ENCODE data around the gene GGN.
"Not testable (repeated sequence)": the region's sequence is repeated elsewhere in the genome, so short reads cannot be mapped to it uniquely, and the experiment has no call there.

Gene GGN

DNA sequence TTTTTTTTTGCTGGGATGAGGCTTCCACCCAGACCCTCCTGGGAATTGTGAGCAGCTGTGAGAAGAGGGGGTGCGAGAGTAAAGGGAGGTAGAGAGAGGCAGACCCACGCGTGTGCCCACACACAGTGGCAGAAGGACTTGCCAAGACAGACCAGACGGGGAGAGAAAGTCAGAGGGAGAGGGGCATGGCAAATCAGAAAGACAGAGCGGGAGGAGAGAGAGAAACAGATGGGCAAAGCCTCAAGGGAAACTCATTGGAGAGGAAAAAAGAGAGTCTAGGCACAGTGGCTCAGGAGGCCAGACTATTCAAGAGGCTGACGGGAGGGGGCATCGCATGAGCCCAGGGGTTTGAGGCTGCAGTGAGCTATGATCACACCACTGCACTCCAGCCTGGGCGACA is 35.2 kb downstream of the GGN start:
- TF ChIP-seq, protein P1, sequence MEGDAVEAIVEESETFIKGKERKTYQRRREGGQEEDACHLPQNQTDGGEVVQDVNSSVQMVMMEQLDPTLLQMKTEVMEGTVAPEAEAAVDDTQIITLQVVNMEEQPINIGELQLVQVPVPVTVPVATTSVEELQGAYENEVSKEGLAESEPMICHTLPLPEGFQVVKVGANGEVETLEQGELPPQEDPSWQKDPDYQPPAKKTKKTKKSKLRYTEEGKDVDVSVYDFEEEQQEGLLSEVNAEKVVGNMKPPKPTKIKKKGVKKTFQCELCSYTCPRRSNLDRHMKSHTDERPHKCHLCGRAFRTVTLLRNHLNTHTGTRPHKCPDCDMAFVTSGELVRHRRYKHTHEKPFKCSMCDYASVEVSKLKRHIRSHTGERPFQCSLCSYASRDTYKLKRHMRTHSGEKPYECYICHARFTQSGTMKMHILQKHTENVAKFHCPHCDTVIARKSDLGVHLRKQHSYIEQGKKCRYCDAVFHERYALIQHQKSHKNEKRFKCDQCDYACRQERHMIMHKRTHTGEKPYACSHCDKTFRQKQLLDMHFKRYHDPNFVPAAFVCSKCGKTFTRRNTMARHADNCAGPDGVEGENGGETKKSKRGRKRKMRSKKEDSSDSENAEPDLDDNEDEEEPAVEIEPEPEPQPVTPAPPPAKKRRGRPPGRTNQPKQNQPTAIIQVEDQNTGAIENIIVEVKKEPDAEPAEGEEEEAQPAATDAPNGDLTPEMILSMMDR (conservative IDR thresholded peaks at IDR 0.05; ENCODE audit: low read depth, low read length): no peak
- no peak for DNase-seq (ENCODE audit: low read depth)
- no peak overlapping the region for H3K4me3 ChIP-seq (ENCODE audit: low read depth, low read length)

DNA sequence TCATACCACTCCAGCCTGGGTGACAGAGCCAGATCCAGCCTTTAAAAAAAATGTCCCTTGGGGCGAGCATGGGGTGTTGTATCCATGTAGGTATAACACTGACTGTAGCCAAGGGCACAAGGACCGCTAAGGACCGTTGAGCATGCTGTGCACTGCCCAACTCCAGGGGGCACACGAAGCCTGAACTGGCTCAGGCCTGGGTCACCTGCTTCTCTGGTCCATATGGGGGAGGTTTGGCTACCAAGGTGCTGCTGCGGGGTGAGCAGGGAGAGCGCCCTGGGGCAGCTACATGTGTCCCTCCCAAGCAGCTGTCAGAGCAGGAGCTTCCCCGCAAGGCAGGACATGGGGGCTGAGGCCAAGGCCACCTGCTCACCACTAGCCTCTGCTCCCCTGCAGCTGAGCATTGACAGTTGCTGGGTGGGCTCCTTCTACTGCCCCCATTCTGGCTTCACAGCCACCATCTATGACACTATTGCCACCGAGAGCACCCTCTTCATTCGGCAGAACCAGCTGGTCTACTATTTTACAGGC is 35.9 kb downstream of the GGN start:
- DNase-seq (ENCODE audit: low read depth): no peak
- no peak overlapping the region for H3K4me3 ChIP-seq (ENCODE audit: low read depth, low read length)
- TF ChIP-seq, protein P1 (conservative IDR thresholded peaks at IDR 0.05; ENCODE audit: low read depth, low read length): no peak

DNA sequence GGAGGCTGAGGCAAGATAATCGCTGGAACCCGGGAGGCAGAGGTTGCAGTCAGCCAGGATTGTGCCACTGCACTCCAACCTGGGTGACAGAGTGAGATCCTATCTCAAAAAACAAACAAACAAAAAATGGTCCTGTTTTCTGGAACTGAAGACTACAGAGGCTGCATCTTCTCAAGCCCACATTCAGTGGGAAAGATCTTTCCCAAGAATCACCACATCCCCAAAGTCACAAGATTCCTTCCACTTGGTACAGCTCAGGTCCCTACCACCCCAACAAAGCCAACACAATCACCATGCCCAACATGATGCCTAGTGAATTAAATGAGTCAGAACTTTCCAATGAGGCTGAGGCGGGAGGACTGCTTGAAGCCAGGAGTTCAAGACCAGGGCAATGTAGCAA is 37.0 kb downstream of the GGN start:
- TF ChIP-seq, protein P1 (conservative IDR thresholded peaks at IDR 0.05; ENCODE audit: low read depth, low read length): no peak
- H3K4me3 ChIP-seq (ENCODE audit: low read depth, low read length): no peak overlapping the region
- DNase-seq (ENCODE audit: low read depth): no peak

DNA sequence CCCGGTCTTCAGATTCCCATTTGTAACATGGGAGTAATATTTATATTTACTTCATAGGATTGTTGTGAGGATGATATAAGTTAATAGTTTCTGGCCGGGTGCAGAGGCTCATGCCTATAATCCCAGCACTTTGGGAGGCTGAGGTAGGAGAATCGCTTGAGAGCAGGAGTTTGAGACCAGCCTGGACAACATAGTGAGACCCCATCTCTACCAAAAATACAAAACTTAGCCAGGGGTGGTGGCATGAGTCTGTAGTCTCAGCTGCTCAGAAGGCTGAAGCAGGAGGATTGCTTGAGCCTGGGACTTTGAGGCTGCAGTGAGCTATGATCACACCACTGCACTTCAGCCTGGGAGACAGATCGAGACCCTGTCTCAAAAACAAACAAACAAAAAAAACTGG is 41.0 kb downstream of the GGN start:
- no peak overlapping the region for H3K4me3 ChIP-seq (ENCODE audit: low read depth, low read length)
- TF ChIP-seq, protein P1 (conservative IDR thresholded peaks at IDR 0.05; ENCODE audit: low read depth, low read length): no peak
- DNase-seq (ENCODE audit: low read depth): no peak

DNA sequence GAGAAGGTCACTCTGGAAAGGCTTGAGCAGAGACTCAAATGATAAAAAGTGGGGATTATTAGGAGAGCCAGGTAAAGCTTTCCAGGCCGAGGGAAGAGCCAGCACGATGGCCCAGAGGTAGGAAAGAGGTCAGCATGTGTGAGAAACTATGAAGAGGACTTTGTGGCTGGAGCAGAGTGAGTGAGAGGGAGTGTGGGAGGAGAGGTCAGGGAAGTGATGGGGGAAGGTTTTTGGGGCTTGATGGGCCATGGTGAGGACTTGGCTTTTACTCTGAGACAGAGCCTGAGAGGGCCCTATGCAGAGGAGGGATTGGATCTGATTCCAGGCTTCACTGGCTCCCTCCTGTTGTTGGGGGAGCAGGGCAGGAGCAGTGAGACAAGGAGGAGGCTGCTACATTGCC is 46.9 kb downstream of the GGN start:
- DNase-seq (ENCODE audit: low read depth): no peak
- no peak overlapping the region for H3K4me3 ChIP-seq (ENCODE audit: low read depth, low read length)
- TF ChIP-seq, protein P1 (conservative IDR thresholded peaks at IDR 0.05; ENCODE audit: low read depth, low read length): no peak

DNA sequence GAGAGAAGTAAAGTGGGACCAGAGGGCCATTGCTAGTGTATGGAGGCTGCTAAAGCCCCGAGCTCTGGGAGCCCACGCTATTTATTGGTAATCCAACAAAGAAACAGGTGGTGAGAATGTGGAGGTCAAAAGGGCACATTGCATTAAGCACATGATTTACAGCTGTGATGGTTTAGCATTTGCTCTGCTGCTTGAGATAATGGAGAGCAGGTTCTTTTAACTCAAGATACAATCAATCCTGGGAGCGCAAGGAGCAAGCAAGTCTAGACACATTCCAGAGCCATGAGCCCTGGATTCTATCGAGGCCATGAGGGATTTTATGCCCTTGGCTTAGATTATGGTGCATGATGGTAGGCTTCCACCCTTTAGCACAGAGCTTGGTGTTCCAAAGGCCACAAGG is 48.8 kb downstream of the GGN start:
- H3K4me3 ChIP-seq (ENCODE audit: low read depth, low read length); DNase-seq (ENCODE audit: low read depth): not testable (repeated sequence)

DNA sequence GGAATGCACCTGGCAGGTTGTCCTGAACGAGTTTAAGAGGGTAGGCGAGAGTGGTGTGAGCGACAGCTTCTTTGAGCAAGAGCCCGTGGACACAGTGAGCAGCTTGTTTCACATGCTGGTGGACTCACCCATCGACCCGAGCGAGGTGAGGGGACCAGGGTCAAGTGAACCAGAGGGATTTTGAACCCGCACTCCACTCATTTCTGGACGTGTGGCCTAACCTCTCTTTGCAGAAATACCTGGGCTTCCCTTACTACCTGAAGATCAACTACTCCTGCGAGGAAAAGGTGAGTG is 50.5 kb downstream of the GGN start:
- DNase-seq (ENCODE audit: low read depth): no peak
- TF ChIP-seq, protein P1 (conservative IDR thresholded peaks at IDR 0.05; ENCODE audit: low read depth, low read length): no peak
- peak overlapping the region; percentile 58 for H3K4me3 ChIP-seq (ENCODE audit: low read depth, low read length)

All from choroid plexus epithelial cell (primary cell).